ENCODE data around the gene CRYZ.
"Not testable (repeated sequence)": the region's sequence is repeated elsewhere in the genome, so short reads cannot be mapped to it uniquely, and the experiment has no call there.

CRYZ gene

GRCh38 chr1:74674278-74675048 is 58.4 kb downstream of the CRYZ start:
- Histone ChIP-seq H3K9ac (ENCODE audit: low read depth, low read length) (no peak overlapping the region), H3K36me3 (ENCODE audit: insufficient read depth, low read length) (no peaks in the 10 kb centered on the region), H3K9me3 (replicated peaks; ENCODE audit: low read length) (no peaks in the 10 kb centered on the region), H3K27me3 (ENCODE audit: control insufficient read depth, insufficient read depth, low read length) (peaks cover 36% of the 10 kb centered on the region), H3K4me1 (ENCODE audit: control insufficient read depth, insufficient read depth, low read length) (no peaks in the 10 kb centered on the region), H3K4me3 (ENCODE audit: low read length) (no peak overlapping the region), H3K4me2 (ENCODE audit: low read length) (peak overlapping the region; percentile 77)

GRCh38 chr1:74673351-74674111 is 59.3 kb downstream of the CRYZ start, which contains the start of gene ERICH3:
TSS of gene ERICH3 (minus strand) at chr1:74673792. CDS start at chr1:74673519, 273 bp downstream.
- no peaks in the 10 kb centered on the region for H3K9me3 ChIP-seq (replicated peaks; ENCODE audit: low read length)
- H3K27me3 ChIP-seq (ENCODE audit: control insufficient read depth, insufficient read depth, low read length): peaks cover 36% of the 10 kb centered on the region
- H3K36me3 ChIP-seq (ENCODE audit: insufficient read depth, low read length): no peaks in the 10 kb centered on the region
- H3K4me3 ChIP-seq (ENCODE audit: low read length): peak within 1 kb of the TSS; percentile 47
- no peak within 1 kb of the TSS for H3K9ac ChIP-seq (ENCODE audit: low read depth, low read length)
- H3K4me1 ChIP-seq (ENCODE audit: control insufficient read depth, insufficient read depth, low read length): no peaks in the 10 kb centered on the region
- H3K4me2 ChIP-seq (ENCODE audit: low read length): peak within 1 kb of the TSS; percentile 77

- not testable (repeated sequence) for H3K4me1 ChIP-seq (ENCODE audit: control insufficient read depth, insufficient read depth, low read length); H3K4me3 ChIP-seq (ENCODE audit: low read length); H3K36me3 ChIP-seq (ENCODE audit: insufficient read depth, low read length); H3K4me2 ChIP-seq (ENCODE audit: low read length); H3K9ac ChIP-seq (ENCODE audit: low read depth, low read length); H3K9me3 ChIP-seq (replicated peaks; ENCODE audit: low read length)
- H3K27me3 ChIP-seq (ENCODE audit: control insufficient read depth, insufficient read depth, low read length): peaks cover 36% of the 10 kb centered on the region
Observed at GRCh38 chr1:74670866-74671265, 62.0 kb downstream of the CRYZ start.

All from skeletal muscle satellite cell (primary cell).